NCI-H2029 treated with DMSO at 0.1 percent for 48 hours (cell line): ENCODE data around the gene USP13.
"Not testable (repeated sequence)": the region's sequence is repeated elsewhere in the genome, so short reads cannot be mapped to it uniquely, and the experiment has no call there.

Experiments used
- DNase-seq: peaks from one replicate; lab custom pipeline; 2025; lab: John Stamatoyannopoulos, UW

The USP13 gene

GRCh38 chr3:179734497-179735281, 81.8 kb downstream of the USP13 start:
- DNase-seq = no peak

GRCh38 chr3:179735321-179735720, 82.5 kb downstream of the USP13 start:
- DNase-seq = no peak

- no peak for DNase-seq
These were observed 86.2 kb downstream of the USP13 start for GRCh38 chr3:179738998-179739397.

GRCh38 chr3:179739816-179740594, 87.2 kb downstream of the USP13 start:
- no peak for DNase-seq

- DNase-seq = no peak
These were observed 91.1 kb downstream of the USP13 start for GRCh38 chr3:179743913-179744312.

- DNase-seq = no peak
These were observed 91.8 kb downstream of the USP13 start for GRCh38 chr3:179744667-179745066.

- no peak for DNase-seq
These were observed 92.2 kb downstream of the USP13 start for GRCh38 chr3:179745079-179745478.

GRCh38 chr3:179745716-179746115, 92.9 kb downstream of the USP13 start:
- DNase-seq = no peak

GRCh38 chr3:179750720-179751328, 98.0 kb downstream of the USP13 start:
- no peak for DNase-seq

GRCh38 chr3:179760944-179761343, 108.1 kb downstream of the USP13 start:
- no peak for DNase-seq

- no peak for DNase-seq
These were observed 112.6 kb downstream of the USP13 start for GRCh38 chr3:179765396-179765795.

GRCh38 chr3:179766416-179767133, 113.7 kb downstream of the USP13 start:
- no peak for DNase-seq

- no peak for DNase-seq
These were observed 115.2 kb downstream of the USP13 start for GRCh38 chr3:179768080-179768479.

GRCh38 chr3:179769411-179770247, 116.8 kb downstream of the USP13 start:
- DNase-seq = no peak

GRCh38 chr3:179771797-179772196, 119.0 kb downstream of the USP13 start:
- DNase-seq = no peak

- DNase-seq = no peak
These were observed 119.5 kb downstream of the USP13 start for GRCh38 chr3:179772297-179772696.

GRCh38 chr3:179775416-179776122, 122.7 kb downstream of the USP13 start:
- no peak for DNase-seq

GRCh38 chr3:179782841-179783240, 130.0 kb downstream of the USP13 start:
- not testable (repeated sequence) for DNase-seq

GRCh38 chr3:179788996-179789395, 136.2 kb downstream of the USP13 start:
- no peak for DNase-seq

- no peak for DNase-seq
These were observed 139.0 kb downstream of the USP13 start for GRCh38 chr3:179791793-179792192.

GRCh38 chr3:179794355-179794754, 141.5 kb downstream of the USP13 start:
- DNase-seq = no peak
